ENCODE measurements around the gene BOK. TPM values are rescaled to one million over a fixed set of nuclear protein-coding genes. Genes with fewer than 3 reads are reported as not detected.

The BOK gene
- total and polyA plus RNA-seq, 2 of the 4 experiments (the other 2 are of a cell fraction): 13.3 to 34.4 TPM

DNA sequence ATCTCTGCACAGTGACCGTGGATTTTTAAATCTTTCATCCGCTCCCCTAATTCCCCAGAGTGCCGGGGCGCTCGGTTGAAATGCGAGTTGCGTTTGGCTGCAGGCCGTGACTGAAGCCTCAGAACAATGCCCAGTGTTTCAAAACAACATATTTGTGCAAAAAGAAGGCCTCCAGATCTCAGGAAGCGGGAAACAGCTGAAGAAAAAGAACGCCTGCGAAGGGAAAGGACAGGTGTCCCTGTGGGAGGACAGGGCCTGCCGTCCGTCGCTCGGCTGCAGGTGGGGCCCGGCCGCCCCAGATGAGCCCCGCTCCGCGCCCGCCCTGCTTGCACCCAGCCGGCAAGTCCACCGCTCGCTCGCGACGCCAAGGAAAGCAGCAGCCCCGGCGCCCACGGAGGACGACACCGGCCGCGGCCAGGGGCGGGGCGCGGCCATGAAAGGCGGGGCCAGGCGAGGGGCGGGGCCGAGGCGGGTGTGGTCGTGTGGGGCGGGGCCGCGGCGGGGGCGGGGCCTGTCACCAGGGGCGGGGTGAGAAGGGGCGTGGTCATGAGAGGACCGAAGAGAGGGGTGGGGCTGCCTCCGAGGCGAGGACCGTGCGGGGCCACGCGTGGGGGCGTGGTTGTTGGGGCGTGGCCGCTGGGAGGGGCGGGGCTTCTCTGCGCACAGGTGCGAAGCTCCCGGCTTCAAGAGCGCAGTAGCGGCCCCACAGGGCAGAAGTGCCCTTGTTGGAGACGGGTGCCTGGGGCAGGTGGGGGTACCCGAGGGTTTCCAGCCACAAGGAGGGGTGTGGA, 17.6 kb upstream of the BOK start:
- H4K20me1 ChIP-seq (ENCODE audit: insufficient read depth, low read length): no peaks in the 10 kb centered on the region
- peak overlapping the region; percentile 72; the same call in 1 of the 2 replicates for H3K4me2 ChIP-seq (ENCODE audit: low read depth, low read length)
- no peak for DNase-seq
- ChIA-PET POLR2A (ENCODE audit: unreplicated experiment) (no interaction called here), CTCF (no interaction called here)
- H2AK5ac ChIP-seq (ENCODE audit: low read depth, low read length): no peak overlapping the region
- H3K14ac ChIP-seq (replicated peaks; ENCODE audit: low read depth, low read length): no peak overlapping the region
- H3K9me1 ChIP-seq (ENCODE audit: insufficient read depth, low read length): peaks cover 7% of the 10 kb centered on the region
- no peak overlapping the region for H2BK15ac ChIP-seq (ENCODE audit: low read depth, low read length)
- no peak overlapping the region for H4K5ac ChIP-seq (ENCODE audit: low read depth, low read length)
- no peak overlapping the region for H2BK120ac ChIP-seq (ENCODE audit: low read depth, low read length)
- intact Hi-C loops (cut with micrococcal nuclease): no loop called here
- H3K4me3 ChIP-seq (ENCODE audit: insufficient read depth, low read depth, low read length): no peak overlapping the region
- no peak overlapping the region for H3K56ac ChIP-seq (ENCODE audit: extremely low read depth, insufficient read depth, low read length)
- no TSS peak for BruUV-seq (replicated peaks)
- no peak overlapping the region for H3K23ac ChIP-seq (ENCODE audit: low read depth, low read length)
- H2BK5ac ChIP-seq (ENCODE audit: low read depth, low read length, poor library complexity, severe bottlenecking): no peak overlapping the region
- H2BK20ac ChIP-seq (ENCODE audit: low read depth, low read length): no peak overlapping the region
- no peak overlapping the region for H3K4ac ChIP-seq (ENCODE audit: low read depth, low read length)
- no peak overlapping the region for H3K27ac ChIP-seq (ENCODE audit: insufficient read depth, low read length)
- no peak overlapping the region for H3K9ac ChIP-seq (ENCODE audit: low read depth, low read length)
- peaks cover 16% of the 10 kb centered on the region for H3K4me1 ChIP-seq (ENCODE audit: control insufficient read depth, insufficient read depth, low read length)
- H4K91ac ChIP-seq (ENCODE audit: insufficient read depth, low read depth, low read length): no peak overlapping the region
- peaks cover 0 to 5% of the 10 kb centered on the region in 2 experiments; a peak in 2 of 4 replicates for H3K79me1 ChIP-seq (ENCODE audit: low read depth in 1 of 2, low read length in 2 of 2)
- dilution Hi-C loops (cut with HindIII; ENCODE audit: low sequenced_read_pairs, unreplicated experiment): no loop called here
- H3K36me3 ChIP-seq (ENCODE audit: control insufficient read depth, insufficient read depth, low read length): no peaks in the 10 kb centered on the region
- WGBS, 2 experiments (ENCODE audit: extremely low coverage in 2 of 2, insufficient read length in 1 of 2): 36% methylated on average over 21 of the region's 68 CpGs; no CpG with 5 or more reads in 1 of the 2 experiments
- TF ChIP-seq SMC3 (IDR thresholded peaks at IDR 0.05; ENCODE audit: low read depth, low read length) (no peak), RCOR1 (IDR thresholded peaks at IDR 0.05; ENCODE audit: insufficient replicate concordance, low read length) (no peak)
- H4K8ac ChIP-seq (ENCODE audit: low read depth in 2 of 2, low read length in 2 of 2): no peak overlapping the region
- H2AK9ac ChIP-seq (replicated peaks; ENCODE audit: low read depth, low read length, poor library complexity): peak overlapping the region; percentile 33
- no peak overlapping the region for H3K18ac ChIP-seq (ENCODE audit: low read depth, low read length)
- H3K9me3 ChIP-seq (ENCODE audit: control insufficient read depth, insufficient read depth, low read length): no peaks in the 10 kb centered on the region
- H2AFZ ChIP-seq (replicated peaks; ENCODE audit: low read length, poor library complexity): peak overlapping the region; percentile 83
- peaks cover 11% of the 10 kb centered on the region; the same call in 1 of the 2 replicates for H3K27me3 ChIP-seq (ENCODE audit: control insufficient read depth, insufficient read depth, low read length)
- peak; percentile 54 for ATAC-seq (ENCODE audit: low read depth)
- in situ Hi-C loops (cut with MboI; ENCODE audit: low sequenced_read_pairs): no loop called here
